Activated naive CD4-positive, alpha-beta T cell treated with anti-CD3 and anti-CD28 coated beads, Interleukin-2, amount 50 U/mL, for 24 hours (primary cell): ENCODE results near the gene TMED4.

Source experiments
- H3K27ac Mint-ChIP-seq: one replicate; pipeline ENCODE4 v1.8.0; 2021; ENCODE audit warnings: mild to moderate bottlenecking, mixed read lengths
- H3K27me3 Mint-ChIP-seq: one replicate; pipeline ENCODE4 v1.8.0; 2021; ENCODE audit warnings: mixed read lengths
- H3K36me3 Mint-ChIP-seq: one replicate; pipeline ENCODE4 v1.8.0; 2021; ENCODE audit warnings: mixed read lengths
- H3K4me1 Mint-ChIP-seq: one replicate; pipeline ENCODE4 v1.8.0; 2021; ENCODE audit warnings: mixed read lengths
- H3K4me3 Mint-ChIP-seq: one replicate; pipeline ENCODE4 v1.8.0; 2021; ENCODE audit warnings: mild to moderate bottlenecking, mixed read lengths
- H3K9me3 Mint-ChIP-seq: one replicate; pipeline ENCODE4 v1.8.0; 2021; ENCODE audit warnings: mixed read lengths

The TMED4 gene

GRCh38 chr7:44540592-44541027, 41.4 kb downstream of the TMED4 start:
- Mint-ChIP-seq H3K4me1 (no peaks in the 10 kb centered on the region), H3K27me3 (no peaks in the 10 kb centered on the region), H3K9me3 (no peaks in the 10 kb centered on the region), H3K4me3 (no peak overlapping the region), H3K27ac (no peak overlapping the region), H3K36me3 (no peaks in the 10 kb centered on the region)

- Mint-ChIP-seq H3K4me1 (no peaks in the 10 kb centered on the region), H3K4me3 (no peak overlapping the region), H3K27me3 (no peaks in the 10 kb centered on the region), H3K27ac (no peak overlapping the region), H3K36me3 (no peaks in the 10 kb centered on the region), H3K9me3 (no peaks in the 10 kb centered on the region)
Measured at GRCh38 chr7:44539669-44540506, 42.1 kb downstream of the TMED4 start.

- no peaks in the 10 kb centered on the region for H3K9me3 Mint-ChIP-seq
- H3K36me3 Mint-ChIP-seq = no peaks in the 10 kb centered on the region
- H3K27ac Mint-ChIP-seq = no peak overlapping the region
- H3K4me1 Mint-ChIP-seq = no peaks in the 10 kb centered on the region
- no peak overlapping the region for H3K4me3 Mint-ChIP-seq
- no peaks in the 10 kb centered on the region for H3K27me3 Mint-ChIP-seq
Measured at GRCh38 chr7:44538798-44539668, 43.0 kb downstream of the TMED4 start.

GRCh38 chr7:44538093-44538797, 43.8 kb downstream of the TMED4 start:
- Mint-ChIP-seq H3K4me3 (no peak overlapping the region), H3K4me1 (no peaks in the 10 kb centered on the region), H3K36me3 (no peaks in the 10 kb centered on the region), H3K27me3 (no peaks in the 10 kb centered on the region), H3K27ac (no peak overlapping the region), H3K9me3 (no peaks in the 10 kb centered on the region)

- Mint-ChIP-seq H3K27me3 (no peaks in the 10 kb centered on the region), H3K4me3 (no peak overlapping the region), H3K4me1 (no peaks in the 10 kb centered on the region), H3K27ac (no peak overlapping the region), H3K36me3 (no peaks in the 10 kb centered on the region), H3K9me3 (no peaks in the 10 kb centered on the region)
Measured at GRCh38 chr7:44537442-44537841, 44.6 kb downstream of the TMED4 start.

GRCh38 chr7:44536090-44536489, 45.9 kb downstream of the TMED4 start:
- H3K4me3 Mint-ChIP-seq = no peak overlapping the region
- no peaks in the 10 kb centered on the region for H3K4me1 Mint-ChIP-seq
- H3K36me3 Mint-ChIP-seq = no peaks in the 10 kb centered on the region
- H3K27ac Mint-ChIP-seq = no peak overlapping the region
- H3K27me3 Mint-ChIP-seq = no peaks in the 10 kb centered on the region
- H3K9me3 Mint-ChIP-seq = no peaks in the 10 kb centered on the region

- no peaks in the 10 kb centered on the region for H3K27me3 Mint-ChIP-seq
- H3K36me3 Mint-ChIP-seq = no peaks in the 10 kb centered on the region
- no peaks in the 10 kb centered on the region for H3K4me1 Mint-ChIP-seq
- no peak overlapping the region for H3K27ac Mint-ChIP-seq
- H3K4me3 Mint-ChIP-seq = no peak overlapping the region
- no peaks in the 10 kb centered on the region for H3K9me3 Mint-ChIP-seq
Measured at GRCh38 chr7:44535348-44536064, 46.5 kb downstream of the TMED4 start.

GRCh38 chr7:44534501-44534900, 47.5 kb downstream of the TMED4 start:
- no peaks in the 10 kb centered on the region for H3K9me3 Mint-ChIP-seq
- no peaks in the 10 kb centered on the region for H3K4me1 Mint-ChIP-seq
- no peak overlapping the region for H3K4me3 Mint-ChIP-seq
- no peaks in the 10 kb centered on the region for H3K27me3 Mint-ChIP-seq
- no peaks in the 10 kb centered on the region for H3K36me3 Mint-ChIP-seq
- no peak overlapping the region for H3K27ac Mint-ChIP-seq

GRCh38 chr7:44534087-44534486, 47.9 kb downstream of the TMED4 start:
- Mint-ChIP-seq H3K9me3 (no peaks in the 10 kb centered on the region), H3K27ac (peak overlapping the region; percentile 10), H3K4me1 (no peaks in the 10 kb centered on the region), H3K36me3 (no peaks in the 10 kb centered on the region), H3K27me3 (no peaks in the 10 kb centered on the region), H3K4me3 (no peak overlapping the region)

- Mint-ChIP-seq H3K4me1 (no peaks in the 10 kb centered on the region), H3K27me3 (no peaks in the 10 kb centered on the region), H3K27ac (no peak overlapping the region), H3K9me3 (no peaks in the 10 kb centered on the region), H3K36me3 (no peaks in the 10 kb centered on the region), H3K4me3 (no peak overlapping the region)
Measured at GRCh38 chr7:44533301-44534055, 48.6 kb downstream of the TMED4 start.

- H3K4me3 Mint-ChIP-seq = no peak overlapping the region
- no peaks in the 10 kb centered on the region for H3K36me3 Mint-ChIP-seq
- H3K27ac Mint-ChIP-seq = no peak overlapping the region
- H3K4me1 Mint-ChIP-seq = no peaks in the 10 kb centered on the region
- H3K9me3 Mint-ChIP-seq = no peaks in the 10 kb centered on the region
- H3K27me3 Mint-ChIP-seq = no peaks in the 10 kb centered on the region
Measured at GRCh38 chr7:44531421-44532380, 50.3 kb downstream of the TMED4 start.

GRCh38 chr7:44530990-44531389, 51.0 kb downstream of the TMED4 start:
- no peaks in the 10 kb centered on the region for H3K9me3 Mint-ChIP-seq
- H3K4me3 Mint-ChIP-seq = no peak overlapping the region
- no peaks in the 10 kb centered on the region for H3K27me3 Mint-ChIP-seq
- H3K27ac Mint-ChIP-seq = no peak overlapping the region
- H3K36me3 Mint-ChIP-seq = no peaks in the 10 kb centered on the region
- no peaks in the 10 kb centered on the region for H3K4me1 Mint-ChIP-seq
